Measurements from ENCODE around the gene JAKMIP2.

DNA sequence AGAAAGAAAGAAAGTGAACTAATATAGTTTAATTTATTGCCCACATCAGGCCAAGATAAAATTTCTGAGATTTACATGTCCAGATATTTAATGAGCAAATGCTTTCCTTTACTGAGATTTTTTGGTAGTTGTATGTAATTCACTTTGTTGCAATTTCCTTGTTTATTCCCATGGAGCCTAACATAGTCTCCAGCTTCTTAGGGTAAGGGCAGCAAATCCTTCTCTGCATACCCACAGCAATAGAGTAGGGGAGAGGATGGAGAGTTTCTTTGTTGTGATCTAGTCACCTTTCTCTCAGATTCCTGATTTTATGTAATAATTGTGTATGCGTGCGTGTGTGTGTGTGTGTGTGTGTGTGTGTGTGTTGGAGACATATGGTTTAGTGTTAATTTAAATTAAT, 221.1 kb downstream of the JAKMIP2 start:
- TF ChIP-seq, protein P1, sequence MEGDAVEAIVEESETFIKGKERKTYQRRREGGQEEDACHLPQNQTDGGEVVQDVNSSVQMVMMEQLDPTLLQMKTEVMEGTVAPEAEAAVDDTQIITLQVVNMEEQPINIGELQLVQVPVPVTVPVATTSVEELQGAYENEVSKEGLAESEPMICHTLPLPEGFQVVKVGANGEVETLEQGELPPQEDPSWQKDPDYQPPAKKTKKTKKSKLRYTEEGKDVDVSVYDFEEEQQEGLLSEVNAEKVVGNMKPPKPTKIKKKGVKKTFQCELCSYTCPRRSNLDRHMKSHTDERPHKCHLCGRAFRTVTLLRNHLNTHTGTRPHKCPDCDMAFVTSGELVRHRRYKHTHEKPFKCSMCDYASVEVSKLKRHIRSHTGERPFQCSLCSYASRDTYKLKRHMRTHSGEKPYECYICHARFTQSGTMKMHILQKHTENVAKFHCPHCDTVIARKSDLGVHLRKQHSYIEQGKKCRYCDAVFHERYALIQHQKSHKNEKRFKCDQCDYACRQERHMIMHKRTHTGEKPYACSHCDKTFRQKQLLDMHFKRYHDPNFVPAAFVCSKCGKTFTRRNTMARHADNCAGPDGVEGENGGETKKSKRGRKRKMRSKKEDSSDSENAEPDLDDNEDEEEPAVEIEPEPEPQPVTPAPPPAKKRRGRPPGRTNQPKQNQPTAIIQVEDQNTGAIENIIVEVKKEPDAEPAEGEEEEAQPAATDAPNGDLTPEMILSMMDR (IDR thresholded peaks at IDR 0.05; ENCODE audit: poor library complexity): no peak
- no peak for TF ChIP-seq EZH2phosphoT487 (IDR thresholded peaks at IDR 0.05; ENCODE audit: low read depth, severe bottlenecking, unreplicated experiment)
- no peak for TF ChIP-seq EZH2 (IDR thresholded peaks at IDR 0.05; ENCODE audit: borderline replicate concordance)

Measured in hepatocyte (in vitro differentiated cells).